ENCODE results near the gene ARID2. TPM values are rescaled to one million over a fixed set of nuclear protein-coding genes. Genes with fewer than 3 reads are reported as not detected.

Gene ARID2
- total and polyA plus RNA-seq, 8 donors, result 6.1 to 25.6 (median 13.8) TPM

GRCh38 chr12:45803111-45803510 lies 73.6 kb downstream of the ARID2 start:
- Histone ChIP-seq H3K27me3 (no peaks in the 10 kb centered on the region), H3K4me1 (peaks cover 5 to 8% (median 7%) of the 10 kb centered on the region in 3 donors), H3K27ac (no peak overlapping the region), H3K4me3 (no peak overlapping the region), H3K9me3 (no peaks in the 10 kb centered on the region), H3K36me3 (no peaks in the 10 kb centered on the region)
- DNase-seq, result no peak
- no peak for TF ChIP-seq CTCF (IDR thresholded peaks at IDR 0.05)
- intact Hi-C loops (cut with DNase I), result no loop called here
- ATAC-seq, result no peak
- no peak for FAIRE-seq

- no peak overlapping the region for H3K27ac ChIP-seq
- DNase-seq, result no peak
- no peak overlapping the region for H3K4me3 ChIP-seq
- no peak for FAIRE-seq
- intact Hi-C loops (cut with DNase I), result no loop called here
- WGBS, 2 donors, result 72 to 78% methylated on average over 1 of the region's 1 CpG
- no peak for ATAC-seq
- TF ChIP-seq CTCF (IDR thresholded peaks at IDR 0.05), result no peak
- peaks cover 0 to 14% (median 0%) of the 10 kb centered on the region in 3 donors for H3K36me3 ChIP-seq
- no peaks in the 10 kb centered on the region for H3K4me1 ChIP-seq
- no peaks in the 10 kb centered on the region for H3K9me3 ChIP-seq
- no peaks in the 10 kb centered on the region for H3K27me3 ChIP-seq
These were observed 87.1 kb downstream of the ARID2 start for GRCh38 chr12:45816652-45817051.

GRCh38 chr12:45827974-45828373 lies 98.5 kb downstream of the ARID2 start:
- intact Hi-C loops (cut with DNase I), result no loop called here
- ATAC-seq, result no peak
- Histone ChIP-seq H3K4me1 (no peaks in the 10 kb centered on the region), H3K27ac (no peak overlapping the region), H3K27me3 (no peaks in the 10 kb centered on the region), H3K36me3 (peaks cover 0 to 15% (median 0%) of the 10 kb centered on the region in 3 donors), H3K4me3 (no peak overlapping the region), H3K9me3 (no peaks in the 10 kb centered on the region)
- no peak for DNase-seq
- no peak for TF ChIP-seq CTCF (IDR thresholded peaks at IDR 0.05)
- no peak for FAIRE-seq
- WGBS, 2 donors, result 82 to 92% methylated on average over 3 of the region's 3 CpGs

GRCh38 chr12:45828402-45828801 lies 98.9 kb downstream of the ARID2 start:
- H3K4me3 ChIP-seq, result no peak overlapping the region
- H3K36me3 ChIP-seq, result peaks cover 0 to 11% (median 0%) of the 10 kb centered on the region in 3 donors
- intact Hi-C loops (cut with DNase I), result no loop called here
- no peak overlapping the region for H3K27ac ChIP-seq
- ATAC-seq, result no peak
- DNase-seq, result no peak
- no peak for FAIRE-seq
- 58 to 68% methylated on average over 2 of the region's 2 CpGs for WGBS, 2 donors
- H3K9me3 ChIP-seq, result no peaks in the 10 kb centered on the region
- no peaks in the 10 kb centered on the region for H3K4me1 ChIP-seq
- TF ChIP-seq CTCF (IDR thresholded peaks at IDR 0.05), result no peak
- no peaks in the 10 kb centered on the region for H3K27me3 ChIP-seq

- no peak for ATAC-seq
- no peaks in the 10 kb centered on the region for H3K36me3 ChIP-seq
These were observed 102.1 kb downstream of the ARID2 start for GRCh38 chr12:45831590-45831989.

More at GRCh38 chr12:45831590-45831989, 102.1 kb downstream of the ARID2 start:
- no peak overlapping the region for H3K4me3 ChIP-seq
- DNase-seq (no peak), FAIRE-seq (no peak)
- TF ChIP-seq CTCF (IDR thresholded peaks at IDR 0.05), result no peak
- intact Hi-C loops (cut with DNase I), result no loop called here
- no peaks in the 10 kb centered on the region for H3K4me1 ChIP-seq
- H3K27me3 ChIP-seq, result no peaks in the 10 kb centered on the region
- WGBS, 2 donors, result 96 to 99% methylated on average over 2 of the region's 2 CpGs
- no peaks in the 10 kb centered on the region for H3K9me3 ChIP-seq
- no peak overlapping the region for H3K27ac ChIP-seq

All from pancreas (tissue), 10 donors.